Dermis microvascular lymphatic vessel endothelial cell (primary cell): ENCODE results near the gene SPATA12. TPM values are rescaled to one million over a fixed set of nuclear protein-coding genes. Genes with fewer than 3 reads are reported as not detected.

Source experiments
- DNase-seq, 2 donors: peaks; one replicate each; pipeline versions ENCODE4 v3.0.0 to v3.0.0-alpha.2; 2010; ENCODE audit warnings: low read depth in 2 of 2
- total RNA-seq: library from RNA; depleted of rRNA; stranded (reverse); fragments of >200 nt; gene quantifications from 2 replicates; pipeline ENCODE4 v1.2.1, GENCODE V29; 2014

Gene SPATA12, protein sequence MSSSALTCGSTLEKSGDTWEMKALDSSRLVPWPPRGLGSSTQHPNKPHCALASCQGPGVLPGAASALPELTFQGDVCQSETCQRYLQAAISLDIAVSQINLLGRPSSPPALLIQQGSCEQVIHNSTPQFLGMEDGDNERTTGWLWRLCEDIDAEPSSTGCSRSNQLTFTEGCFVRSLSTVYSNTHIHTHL
- total RNA-seq, result 0.25 and 0.39 TPM in 2 replicates

GRCh38 chr3:57060089-57060821 is at the start of gene SPATA12:
TSS of gene SPATA12 (plus strand) at chr3:57060664. CDS start at chr3:57073695, 13,031 bp downstream.
- DNase-seq, result peak; percentile 81 to 96

GRCh38 chr3:57011022-57011421 is 49.4 kb upstream of the SPATA12 start:
- DNase-seq, result no peak

- no peak for DNase-seq
These were observed 47.6 kb upstream of the SPATA12 start for GRCh38 chr3:57012847-57013246.

- DNase-seq, result no peak
These were observed 45.1 kb upstream of the SPATA12 start for GRCh38 chr3:57015350-57015729.

- no peak for DNase-seq
These were observed 44.6 kb upstream of the SPATA12 start for GRCh38 chr3:57015912-57016311.

- peak in 1 of 2 donors; percentile 10 for DNase-seq
These were observed 43.0 kb upstream of the SPATA12 start for GRCh38 chr3:57017459-57017845.

DNA sequence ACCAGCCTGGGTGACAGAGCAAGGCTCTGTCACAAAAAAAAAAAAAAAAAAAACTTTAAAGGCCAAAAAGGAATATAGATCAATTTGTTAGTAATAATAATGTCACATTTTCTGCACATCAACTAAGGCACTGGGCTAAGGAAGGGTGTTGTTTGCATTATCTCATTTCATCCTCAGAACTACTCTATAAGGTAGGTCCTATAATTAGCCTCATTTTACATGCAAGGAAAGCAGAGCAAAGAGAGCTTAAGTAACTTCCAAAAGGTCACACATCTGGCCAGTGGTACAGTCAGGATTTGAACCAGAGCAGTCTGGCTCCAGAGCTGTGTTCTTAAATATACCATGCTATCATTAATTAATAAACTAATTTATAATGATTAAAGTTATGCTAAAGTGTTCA is 42.2 kb upstream of the SPATA12 start:
- no peak for DNase-seq

GRCh38 chr3:57019057-57019456 is 41.4 kb upstream of the SPATA12 start:
- DNase-seq, result no peak

GRCh38 chr3:57025237-57025636 is 35.2 kb upstream of the SPATA12 start:
- no peak for DNase-seq

- DNase-seq, result peak in 1 of 2 donors; percentile 26
These were observed 33.5 kb upstream of the SPATA12 start for GRCh38 chr3:57026944-57027343.

DNA sequence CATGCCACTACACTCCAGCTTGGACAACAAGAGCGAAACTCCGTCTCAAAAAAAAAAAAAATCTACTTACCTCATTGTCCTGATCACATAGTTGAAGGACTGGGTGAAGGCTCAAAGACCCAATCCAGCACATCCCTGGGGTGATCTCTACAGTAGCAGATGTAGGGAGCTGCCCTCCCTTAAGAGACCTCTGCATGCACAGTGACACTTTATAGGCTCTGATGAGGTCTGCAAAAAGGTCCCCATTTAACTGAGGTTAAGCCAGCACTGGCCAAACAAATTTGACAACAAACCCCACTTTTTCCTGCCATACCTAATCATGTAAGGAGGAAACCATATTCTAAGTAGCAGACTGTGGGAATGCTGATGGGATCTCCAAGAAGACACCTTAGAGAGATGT is 31.1 kb upstream of the SPATA12 start:
- no peak for DNase-seq

DNA sequence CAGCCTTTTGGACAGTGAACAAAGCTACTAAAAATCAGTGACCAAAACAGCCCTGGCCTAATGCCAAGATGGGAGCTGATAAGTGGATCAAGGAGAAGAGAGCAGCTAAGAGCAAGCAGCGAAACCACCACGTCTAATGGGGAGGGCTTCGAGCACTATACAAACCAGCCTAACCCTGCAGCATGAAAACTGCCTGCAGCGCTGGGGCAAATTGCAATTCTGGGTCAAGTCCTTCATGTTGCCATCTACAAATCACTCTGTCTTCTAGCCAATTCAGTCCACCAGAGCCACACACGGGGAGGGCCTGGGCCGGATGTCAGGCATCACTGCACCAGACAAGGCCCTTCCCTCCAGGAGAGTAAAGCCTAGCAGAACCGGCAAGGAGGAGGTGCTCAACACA is 30.5 kb upstream of the SPATA12 start:
- DNase-seq, result no peak

- no peak for DNase-seq
These were observed 29.7 kb upstream of the SPATA12 start for GRCh38 chr3:57030721-57031120.

DNA sequence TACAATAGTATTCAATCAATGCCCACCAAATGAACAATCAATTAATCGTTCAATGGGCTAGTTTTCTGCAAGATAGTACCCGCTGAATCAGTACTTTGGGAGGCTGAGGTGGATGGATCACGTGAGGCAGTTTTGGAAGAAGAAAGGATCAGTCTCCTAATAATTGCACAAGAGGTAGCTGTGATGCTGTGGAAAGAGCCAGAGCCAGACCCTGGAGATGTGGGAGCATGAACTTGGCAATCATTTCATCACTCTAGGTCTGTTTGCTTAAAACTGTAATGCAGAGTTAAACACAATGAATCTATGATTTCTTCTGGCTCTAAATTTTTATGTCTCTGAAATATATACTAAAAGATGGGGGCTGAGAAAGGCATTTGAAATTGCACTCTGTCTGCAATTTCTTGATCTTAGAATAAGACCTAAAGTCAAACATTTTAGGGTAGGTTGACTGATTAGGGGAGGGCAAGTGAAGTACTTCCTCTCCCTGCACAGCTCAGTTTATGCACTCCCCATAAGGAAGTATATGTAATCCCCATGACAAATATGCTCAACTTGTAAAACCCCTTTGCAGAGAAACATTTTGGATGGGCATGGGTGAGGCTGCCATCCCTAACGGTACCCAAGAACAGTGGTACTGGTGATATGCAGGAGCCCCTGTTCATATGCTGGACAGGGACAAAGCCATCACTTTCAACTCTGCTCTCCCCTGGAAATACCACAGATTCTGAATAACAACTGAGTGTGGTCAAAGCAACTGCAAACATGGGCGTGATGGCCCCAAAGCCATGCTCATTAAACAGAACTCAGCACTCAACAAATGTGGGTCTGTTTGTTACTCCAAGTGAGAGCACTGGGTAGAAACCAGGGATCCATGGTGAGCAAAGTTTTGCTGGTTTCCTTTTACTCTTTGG is 28.6 kb upstream of the SPATA12 start:
- no peak for DNase-seq

- DNase-seq, result no peak
These were observed 23.5 kb upstream of the SPATA12 start for GRCh38 chr3:57036952-57037351.

GRCh38 chr3:57038466-57039164 is 21.8 kb upstream of the SPATA12 start:
- no peak for DNase-seq

DNA sequence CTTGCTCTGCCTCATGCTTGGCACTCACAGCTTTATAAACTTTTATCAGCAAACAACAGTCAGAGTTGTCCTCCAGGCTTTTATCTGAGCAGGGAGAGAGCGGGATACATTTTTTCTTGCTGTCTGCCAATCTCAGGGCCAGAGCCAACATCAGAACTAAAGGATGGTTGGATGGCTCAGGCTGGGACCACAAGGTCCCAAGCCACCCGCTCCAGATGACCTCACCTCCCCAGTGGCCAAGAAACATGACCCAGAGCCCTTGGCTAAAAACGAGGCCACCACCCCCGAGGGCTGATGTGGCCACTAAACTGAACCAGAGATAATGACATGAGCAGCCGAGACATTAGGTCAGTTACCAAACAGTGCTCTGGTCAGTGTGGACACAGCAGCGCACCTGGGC is 18.8 kb upstream of the SPATA12 start:
- no peak for DNase-seq

DNA sequence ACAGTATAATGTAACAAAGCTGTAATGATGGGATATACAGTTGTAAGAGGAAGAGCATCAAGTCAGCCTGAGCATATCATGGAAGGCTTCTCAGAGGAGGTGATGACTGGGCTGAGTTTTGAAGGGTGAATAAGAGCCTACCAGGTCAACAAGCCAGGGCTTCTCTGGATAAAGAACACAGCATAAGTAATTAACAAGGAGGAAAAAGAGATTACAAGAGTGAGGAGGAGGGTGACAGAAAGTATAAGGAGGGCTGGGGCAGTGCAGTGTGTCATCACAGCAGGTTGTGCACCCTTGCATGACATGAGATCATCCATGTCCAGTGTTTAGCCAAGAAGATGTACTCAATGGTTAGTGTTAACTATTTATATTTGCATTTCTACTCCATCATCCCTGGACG is 16.9 kb upstream of the SPATA12 start:
- no peak for DNase-seq

DNA sequence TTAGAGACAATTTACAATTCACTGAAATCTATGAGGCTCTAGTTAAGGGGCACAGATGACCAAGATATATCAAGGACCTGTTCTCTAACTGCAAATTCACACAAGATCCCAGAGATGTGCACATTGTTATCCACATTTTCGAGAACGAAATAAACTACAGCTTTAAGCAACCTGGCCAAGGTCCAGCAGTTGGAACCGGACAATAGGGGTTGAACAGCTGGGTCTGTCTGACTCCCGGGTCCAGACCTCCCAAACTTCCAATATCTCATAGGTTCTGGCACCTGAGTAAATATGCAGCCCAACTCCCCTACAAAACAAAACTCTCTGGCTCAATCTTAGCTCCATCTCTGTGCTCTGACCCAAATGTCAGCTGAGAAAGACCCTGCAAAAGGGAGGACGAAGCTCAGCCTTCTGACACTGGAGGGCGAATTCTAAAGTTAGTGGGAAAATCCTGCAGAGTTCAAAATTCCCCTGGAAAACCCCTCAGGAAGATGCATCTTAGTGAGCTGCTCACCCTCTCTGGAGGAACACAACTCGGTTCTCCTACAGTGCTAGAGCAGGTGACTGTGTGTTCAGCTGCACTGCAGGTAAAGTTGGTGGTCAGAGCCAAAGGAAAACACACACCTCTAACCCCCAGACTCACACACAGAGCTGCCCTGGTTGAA is 14.2 kb upstream of the SPATA12 start:
- peak in 1 of 2 donors; percentile 25 for DNase-seq

- peak in 1 of 2 donors; percentile 25 for DNase-seq
These were observed 12.3 kb upstream of the SPATA12 start for GRCh38 chr3:57048052-57048671.

DNA sequence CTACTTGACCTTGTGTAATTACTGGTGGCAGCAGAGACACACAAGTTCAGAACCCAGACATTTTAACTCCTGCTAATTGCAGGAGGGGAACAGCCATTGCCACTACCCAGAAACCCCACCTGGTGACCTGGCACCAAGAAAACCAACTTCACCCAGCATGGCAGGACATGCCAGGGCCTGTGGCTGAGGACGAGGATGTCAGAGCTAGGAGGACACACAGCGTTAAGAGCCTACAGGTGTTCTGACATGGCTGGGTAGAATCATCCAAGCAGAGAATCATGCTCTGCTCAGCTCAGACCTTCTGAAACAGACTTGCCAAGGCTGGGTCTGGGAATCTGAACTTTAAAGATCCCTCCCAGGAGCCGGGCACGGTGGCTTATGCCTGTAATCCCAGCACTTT is 11.7 kb upstream of the SPATA12 start:
- DNase-seq, result no peak
